ENCODE data around the gene AFF2. TPM values are rescaled to one million over a fixed set of nuclear protein-coding genes. Genes with fewer than 3 reads are reported as not detected.

Gene AFF2
- total and polyA plus RNA-seq, 12 donors = 0.07 to 17.9 (median 1.7) TPM

DNA sequence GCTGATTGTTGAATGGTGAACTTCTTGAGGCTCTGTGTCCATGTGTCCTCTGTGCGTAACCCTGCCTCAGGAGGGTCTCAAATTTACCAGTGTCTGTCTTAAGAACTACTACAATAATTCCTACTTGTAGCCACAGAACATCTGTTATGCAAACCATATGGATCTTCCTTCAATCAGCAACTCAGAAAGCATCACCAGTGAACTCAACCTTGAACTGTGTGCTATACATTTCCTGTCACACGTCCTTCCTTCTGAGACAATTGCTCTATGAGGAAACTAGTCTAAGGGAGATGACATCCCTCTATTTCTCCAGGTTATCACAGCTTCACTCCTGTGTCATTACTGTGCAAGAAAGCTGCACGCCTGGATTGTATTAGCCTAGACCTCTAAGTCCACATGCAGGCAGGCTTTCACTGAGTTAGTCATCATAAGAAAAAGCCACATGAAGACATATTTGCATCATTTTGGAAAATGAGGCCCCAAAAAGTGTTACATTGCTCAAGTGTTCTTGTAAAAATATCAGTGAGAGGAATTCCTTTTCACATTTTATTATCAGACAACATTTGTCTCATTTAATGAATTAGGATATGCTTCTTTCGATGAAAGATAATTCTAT, 157.8 kb downstream of the AFF2 start:
- Histone ChIP-seq H3K27ac (no peak overlapping the region), H3K4me3 (no peak overlapping the region), H3K4me1 (replicated peaks in 1 of 2) (no peaks in the 10 kb centered on the region), H3K36me3 (replicated peaks in 1 of 2) (no peaks in the 10 kb centered on the region), H3K27me3 (no peaks in the 10 kb centered on the region), H3K9me3 (replicated peaks in 1 of 3) (no peaks in the 10 kb centered on the region)
- intact Hi-C loops (cut with DNase I) = no loop called here
- TF ChIP-seq, protein P1, sequence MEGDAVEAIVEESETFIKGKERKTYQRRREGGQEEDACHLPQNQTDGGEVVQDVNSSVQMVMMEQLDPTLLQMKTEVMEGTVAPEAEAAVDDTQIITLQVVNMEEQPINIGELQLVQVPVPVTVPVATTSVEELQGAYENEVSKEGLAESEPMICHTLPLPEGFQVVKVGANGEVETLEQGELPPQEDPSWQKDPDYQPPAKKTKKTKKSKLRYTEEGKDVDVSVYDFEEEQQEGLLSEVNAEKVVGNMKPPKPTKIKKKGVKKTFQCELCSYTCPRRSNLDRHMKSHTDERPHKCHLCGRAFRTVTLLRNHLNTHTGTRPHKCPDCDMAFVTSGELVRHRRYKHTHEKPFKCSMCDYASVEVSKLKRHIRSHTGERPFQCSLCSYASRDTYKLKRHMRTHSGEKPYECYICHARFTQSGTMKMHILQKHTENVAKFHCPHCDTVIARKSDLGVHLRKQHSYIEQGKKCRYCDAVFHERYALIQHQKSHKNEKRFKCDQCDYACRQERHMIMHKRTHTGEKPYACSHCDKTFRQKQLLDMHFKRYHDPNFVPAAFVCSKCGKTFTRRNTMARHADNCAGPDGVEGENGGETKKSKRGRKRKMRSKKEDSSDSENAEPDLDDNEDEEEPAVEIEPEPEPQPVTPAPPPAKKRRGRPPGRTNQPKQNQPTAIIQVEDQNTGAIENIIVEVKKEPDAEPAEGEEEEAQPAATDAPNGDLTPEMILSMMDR (IDR thresholded peaks at IDR 0.05) = no peak
- no peak for TF ChIP-seq POLR2A (IDR thresholded peaks at IDR 0.05)
- WGBS, 4 donors = 64 to 73% (median 67%) methylated on average over 3 to 4 of the region's 4 CpGs
- no peak for DNase-seq

GRCh38 chrX:148659481-148659880, 159.1 kb downstream of the AFF2 start:
- H3K4me3 ChIP-seq = no peak overlapping the region
- H3K9me3 ChIP-seq (replicated peaks in 1 of 3) = no peaks in the 10 kb centered on the region
- no peak overlapping the region for H3K27ac ChIP-seq
- H3K27me3 ChIP-seq = no peaks in the 10 kb centered on the region
- no peaks in the 10 kb centered on the region for H3K36me3 ChIP-seq (replicated peaks in 1 of 2)
- DNase-seq = no peak
- intact Hi-C loops (cut with DNase I) = no loop called here
- TF ChIP-seq POLR2A (IDR thresholded peaks at IDR 0.05) = no peak
- TF ChIP-seq, protein P1 (IDR thresholded peaks at IDR 0.05) = no peak
- H3K4me1 ChIP-seq (replicated peaks in 1 of 2) = no peaks in the 10 kb centered on the region

GRCh38 chrX:148661035-148661434, 160.6 kb downstream of the AFF2 start:
- Histone ChIP-seq H3K27ac (no peak overlapping the region), H3K9me3 (replicated peaks in 1 of 3) (no peaks in the 10 kb centered on the region), H3K4me1 (replicated peaks in 1 of 2) (no peaks in the 10 kb centered on the region), H3K4me3 (no peak overlapping the region), H3K27me3 (no peaks in the 10 kb centered on the region), H3K36me3 (replicated peaks in 1 of 2) (no peaks in the 10 kb centered on the region)
- TF ChIP-seq POLR2A (IDR thresholded peaks at IDR 0.05) = no peak
- TF ChIP-seq, protein P1 (IDR thresholded peaks at IDR 0.05) = no peak
- no peak for DNase-seq
- intact Hi-C loops (cut with DNase I) = no loop called here

DNA sequence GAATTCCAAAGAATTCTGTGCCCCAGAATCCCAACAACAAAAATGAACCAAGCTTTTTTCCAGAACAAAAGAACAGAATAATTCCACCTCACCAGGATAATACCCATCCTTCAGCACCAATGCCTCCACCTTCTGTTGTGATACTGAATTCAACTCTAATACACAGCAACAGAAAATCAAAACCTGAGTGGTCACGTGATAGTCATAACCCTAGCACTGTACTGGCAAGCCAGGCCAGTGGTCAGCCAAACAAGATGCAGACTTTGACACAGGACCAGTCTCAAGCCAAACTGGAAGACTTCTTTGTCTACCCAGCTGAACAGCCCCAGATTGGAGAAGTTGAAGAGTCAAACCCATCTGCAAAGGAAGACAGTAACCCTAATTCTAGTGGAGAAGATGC, 161.6 kb downstream of the AFF2 start:
- no peaks in the 10 kb centered on the region for H3K27me3 ChIP-seq
- 50 to 59% (median 56%) methylated on average over 1 of the region's 1 CpG; no CpG with 5 or more reads in 1 of the 4 donors for WGBS, 4 donors
- TF ChIP-seq, protein P1 (IDR thresholded peaks at IDR 0.05) = no peak
- no peak for TF ChIP-seq POLR2A (IDR thresholded peaks at IDR 0.05)
- no peak overlapping the region for H3K4me3 ChIP-seq
- DNase-seq = no peak
- no peaks in the 10 kb centered on the region for H3K9me3 ChIP-seq (replicated peaks in 1 of 3)
- no peak overlapping the region for H3K27ac ChIP-seq
- H3K36me3 ChIP-seq (replicated peaks in 1 of 2) = no peaks in the 10 kb centered on the region
- no peaks in the 10 kb centered on the region for H3K4me1 ChIP-seq (replicated peaks in 1 of 2)
- intact Hi-C loops (cut with DNase I) = no loop called here
